HFF-Myc (cell line): ENCODE data around the gene PTPN9.
"Not testable (repeated sequence)": the region's sequence is repeated elsewhere in the genome, so short reads cannot be mapped to it uniquely, and the experiment has no call there.

Source experiments
- DNase-seq: peaks from one replicate; pipeline ENCODE4 v3.0.0-alpha.2; 2011; ENCODE audit warnings: low read depth; ENCODE audit errors: extremely low read depth
- H3K4me3 ChIP-seq: replicated peaks from 2 replicates; pipeline ENCODE4 v1.5.1; 2011; ENCODE audit warnings: low read depth, mild to moderate bottlenecking, control low read depth, low read length
- TF ChIP-seq, protein P1 (sequence below): IDR thresholded peaks from 2 replicates; pipeline ENCODE4 v1.5.1; 2012; ENCODE audit warnings: mild to moderate bottlenecking, low read depth, low read length, control low read depth; ENCODE audit errors: missing control alignments

Gene PTPN9

DNA sequence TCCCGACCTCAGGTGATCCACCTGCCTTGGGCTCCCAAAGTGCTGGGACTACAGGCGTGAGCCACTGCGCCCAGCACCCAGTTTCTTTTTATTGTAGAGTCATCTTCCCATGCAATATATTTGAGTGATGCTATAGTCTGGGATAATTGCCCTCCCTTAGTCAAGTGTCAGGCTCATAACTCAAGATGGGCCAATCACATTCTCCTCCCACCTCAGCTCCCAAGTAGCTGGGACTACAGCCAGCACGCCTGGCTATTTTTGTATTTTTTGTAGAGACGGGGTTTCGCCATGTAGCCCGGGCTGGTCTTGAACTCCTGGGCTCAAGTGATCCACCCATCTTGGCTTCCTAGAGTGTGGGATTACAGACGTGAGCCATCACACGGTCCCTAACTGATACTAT is 15.2 kb upstream of the PTPN9 start:
- TF ChIP-seq, protein P1, sequence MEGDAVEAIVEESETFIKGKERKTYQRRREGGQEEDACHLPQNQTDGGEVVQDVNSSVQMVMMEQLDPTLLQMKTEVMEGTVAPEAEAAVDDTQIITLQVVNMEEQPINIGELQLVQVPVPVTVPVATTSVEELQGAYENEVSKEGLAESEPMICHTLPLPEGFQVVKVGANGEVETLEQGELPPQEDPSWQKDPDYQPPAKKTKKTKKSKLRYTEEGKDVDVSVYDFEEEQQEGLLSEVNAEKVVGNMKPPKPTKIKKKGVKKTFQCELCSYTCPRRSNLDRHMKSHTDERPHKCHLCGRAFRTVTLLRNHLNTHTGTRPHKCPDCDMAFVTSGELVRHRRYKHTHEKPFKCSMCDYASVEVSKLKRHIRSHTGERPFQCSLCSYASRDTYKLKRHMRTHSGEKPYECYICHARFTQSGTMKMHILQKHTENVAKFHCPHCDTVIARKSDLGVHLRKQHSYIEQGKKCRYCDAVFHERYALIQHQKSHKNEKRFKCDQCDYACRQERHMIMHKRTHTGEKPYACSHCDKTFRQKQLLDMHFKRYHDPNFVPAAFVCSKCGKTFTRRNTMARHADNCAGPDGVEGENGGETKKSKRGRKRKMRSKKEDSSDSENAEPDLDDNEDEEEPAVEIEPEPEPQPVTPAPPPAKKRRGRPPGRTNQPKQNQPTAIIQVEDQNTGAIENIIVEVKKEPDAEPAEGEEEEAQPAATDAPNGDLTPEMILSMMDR = no peak
- DNase-seq = no peak
- H3K4me3 ChIP-seq = no peak overlapping the region

DNA sequence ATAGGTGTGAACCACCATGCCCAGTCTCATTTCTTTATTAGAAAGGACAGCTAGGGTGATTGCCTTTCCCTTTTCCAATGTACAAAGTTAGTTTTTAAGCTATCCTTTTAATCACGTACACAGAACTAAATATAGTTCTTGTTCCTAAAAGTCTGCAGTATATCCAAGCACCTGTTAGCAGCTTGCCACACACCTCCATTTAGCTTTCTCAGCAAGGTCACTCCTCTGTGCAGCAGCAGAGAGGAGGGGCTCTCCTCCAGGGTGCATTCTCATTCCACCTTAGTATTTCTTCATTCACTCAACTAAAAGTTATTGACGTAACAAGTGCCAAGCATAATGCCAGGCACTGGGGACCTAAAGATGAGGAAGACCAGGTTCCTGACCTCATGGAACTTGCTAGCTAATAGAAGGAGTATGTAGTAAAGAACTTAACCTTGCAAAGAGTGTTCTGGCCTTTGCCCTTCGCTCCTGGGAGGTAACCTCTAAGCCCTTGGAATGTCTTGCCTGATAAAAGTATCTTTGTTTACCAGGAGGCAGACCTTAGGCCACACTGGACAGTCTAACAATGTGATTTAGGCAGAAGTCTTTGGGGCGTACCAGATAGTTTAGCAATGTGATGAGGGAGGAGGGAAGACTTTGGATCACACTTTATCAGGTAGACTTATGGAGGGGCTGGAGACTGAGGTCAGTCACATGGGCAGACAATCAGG is 12.7 kb upstream of the PTPN9 start:
- TF ChIP-seq, protein P1 = no peak
- no peak overlapping the region for H3K4me3 ChIP-seq
- DNase-seq = no peak

DNA sequence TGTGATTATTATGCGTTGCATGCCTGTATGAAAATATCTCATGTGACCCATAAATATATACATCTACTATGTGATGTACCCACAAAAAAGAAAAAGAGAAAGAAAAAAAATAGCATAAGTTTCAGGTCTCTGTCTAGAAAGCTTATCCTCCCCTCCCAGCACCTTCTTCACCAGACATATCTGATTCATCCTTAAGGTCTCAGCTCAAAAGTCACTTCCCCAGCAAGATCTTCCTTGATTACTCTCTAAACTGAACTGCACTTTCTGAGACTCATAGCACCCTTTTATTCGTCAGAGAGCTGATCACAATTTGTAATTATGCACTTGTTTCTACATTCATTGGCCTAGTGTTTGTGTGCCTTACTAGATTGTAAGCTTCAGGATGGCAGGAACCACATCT is 11.1 kb upstream of the PTPN9 start:
- no peak for DNase-seq
- H3K4me3 ChIP-seq = no peak overlapping the region
- TF ChIP-seq, protein P1 = no peak

DNA sequence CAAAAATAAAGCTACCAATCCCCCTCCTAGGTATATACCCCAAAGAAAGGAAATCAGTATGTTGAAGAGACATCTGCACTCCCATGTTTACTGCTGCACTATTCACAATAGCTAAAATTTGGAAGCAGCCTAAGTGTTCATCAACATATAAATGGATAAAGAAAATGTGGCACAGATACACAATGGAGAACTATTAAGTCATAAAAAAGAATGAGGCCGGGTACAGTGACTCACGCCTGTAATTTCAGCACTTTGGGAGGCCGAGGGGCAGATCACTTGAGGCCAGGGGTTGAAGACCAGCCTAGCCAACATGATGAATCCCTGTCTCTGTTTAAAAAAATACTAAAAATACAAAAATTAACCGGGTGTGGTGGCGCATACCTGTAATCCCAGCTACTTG is 10.0 kb upstream of the PTPN9 start:
- DNase-seq = no peak
- TF ChIP-seq, protein P1 = no peak
- H3K4me3 ChIP-seq = no peak overlapping the region

DNA sequence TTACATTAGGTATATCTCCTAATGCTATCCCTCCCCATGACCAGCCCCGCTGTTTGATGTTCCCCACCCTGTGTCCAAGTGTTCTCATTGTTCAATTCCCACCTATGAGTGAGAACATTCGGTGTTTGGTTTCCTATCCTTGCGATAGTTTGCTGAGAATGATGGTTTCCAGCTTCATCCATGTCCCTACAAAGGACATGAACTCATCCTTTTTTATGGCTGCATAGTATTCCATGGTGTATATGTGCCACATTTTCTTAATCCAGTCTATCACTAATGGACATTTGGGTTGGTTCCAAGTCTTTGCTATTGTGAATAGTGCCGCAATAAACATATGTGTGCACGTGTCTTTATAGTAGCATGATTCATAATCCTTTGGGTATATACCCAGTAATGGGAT is 7.3 kb upstream of the PTPN9 start:
- not testable (repeated sequence) for DNase-seq, H3K4me3 ChIP-seq

DNA sequence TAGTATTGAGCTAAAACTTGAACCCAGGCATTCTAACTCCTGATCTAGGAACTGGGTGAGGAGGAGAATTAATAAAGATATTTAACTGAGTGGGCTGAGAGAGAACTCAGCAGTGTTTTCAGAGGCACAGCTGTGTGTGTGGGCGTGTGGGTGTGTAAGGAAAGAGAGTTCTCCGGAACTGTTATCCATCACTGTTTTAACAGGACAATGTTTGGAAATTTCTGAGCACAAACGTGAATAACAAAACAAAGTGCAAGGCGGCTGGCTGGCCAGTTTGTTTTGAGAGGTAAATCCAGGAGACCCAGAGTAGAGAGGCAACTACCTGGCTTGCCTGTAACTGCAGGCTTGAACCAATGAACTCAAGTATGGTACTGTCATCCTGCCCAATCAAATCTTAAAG is 5.0 kb upstream of the PTPN9 start:
- TF ChIP-seq, protein P1 = no peak
- no peak for DNase-seq
- H3K4me3 ChIP-seq = no peak overlapping the region

DNA sequence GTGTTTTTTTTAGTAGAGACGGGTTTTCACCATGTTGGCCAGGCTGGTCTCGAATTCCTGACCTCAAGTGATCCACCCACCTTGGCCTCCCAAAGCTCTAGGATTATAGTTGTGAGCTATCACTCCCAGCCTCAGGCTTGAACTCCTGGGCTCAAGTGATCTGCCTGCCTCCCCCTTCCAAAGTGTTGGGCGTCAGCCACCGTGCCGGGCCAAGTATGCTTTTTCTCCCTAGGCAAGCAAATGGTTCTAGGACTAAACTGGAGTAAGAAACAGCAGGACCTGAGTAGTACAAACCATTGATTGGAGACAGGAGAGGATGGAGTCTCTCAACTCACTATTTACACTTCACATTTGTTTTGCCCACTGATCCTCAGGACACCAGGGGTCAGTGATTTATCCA is 4.6 kb upstream of the PTPN9 start:
- H3K4me3 ChIP-seq = no peak overlapping the region
- TF ChIP-seq, protein P1 = no peak

DNA sequence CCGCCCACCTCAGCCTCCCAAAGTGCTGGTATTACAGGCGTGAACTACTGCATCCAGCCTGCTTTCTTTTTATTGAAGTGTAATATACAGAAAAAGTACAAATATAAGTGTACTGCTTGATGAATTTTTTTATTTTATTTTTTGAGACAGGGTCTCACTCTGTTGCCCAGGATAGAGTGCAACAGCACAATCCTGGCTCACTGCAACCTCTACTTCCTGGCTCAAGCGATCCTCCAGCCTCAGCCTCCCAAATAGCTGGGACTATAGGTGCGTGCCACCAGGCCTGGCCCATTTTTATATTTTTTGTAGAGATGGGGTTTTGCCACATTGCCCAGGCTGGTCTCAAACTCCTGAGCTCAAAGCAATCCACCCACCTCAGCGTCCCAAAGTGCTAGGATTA is 3.8 kb upstream of the PTPN9 start:
- H3K4me3 ChIP-seq, DNase-seq: not testable (repeated sequence)

More for the DNA sequence above, 4.6 kb upstream of the PTPN9 start:
- no peak for DNase-seq
